ENCODE results near the gene GAS1. TPM values are rescaled to one million over a fixed set of nuclear protein-coding genes. Genes with fewer than 3 reads are reported as not detected.

The GAS1 gene
- polyA plus RNA-seq, 1 donor (not counting 4 experiments of a cell fraction or from before 2014, with no cell fraction given): 0.75 TPM

DNA sequence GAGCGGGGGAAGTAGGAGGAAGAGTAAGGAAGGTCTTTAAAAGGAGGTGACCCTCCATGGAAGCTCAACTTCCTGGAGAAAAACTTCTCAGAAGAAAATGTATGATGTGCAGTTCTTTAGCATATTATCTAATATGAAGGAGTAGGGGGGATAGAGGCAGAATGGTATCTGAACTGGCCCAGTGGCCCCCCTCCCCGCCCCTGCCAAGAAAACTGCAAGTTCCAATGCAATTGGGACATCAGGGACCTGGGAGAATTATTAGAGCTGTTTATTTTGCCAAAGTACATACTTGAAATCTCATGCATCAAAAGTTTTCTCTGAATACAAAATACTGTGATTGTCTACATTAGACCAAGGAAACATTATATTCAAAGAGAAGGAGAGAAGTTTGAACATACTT is 40.6 kb upstream of the GAS1 start:
- dilution Hi-C loops (cut with MboI; ENCODE audit: extremely low pct_ligation_motif_present, low sequenced_read_pairs): no loop called here

DNA sequence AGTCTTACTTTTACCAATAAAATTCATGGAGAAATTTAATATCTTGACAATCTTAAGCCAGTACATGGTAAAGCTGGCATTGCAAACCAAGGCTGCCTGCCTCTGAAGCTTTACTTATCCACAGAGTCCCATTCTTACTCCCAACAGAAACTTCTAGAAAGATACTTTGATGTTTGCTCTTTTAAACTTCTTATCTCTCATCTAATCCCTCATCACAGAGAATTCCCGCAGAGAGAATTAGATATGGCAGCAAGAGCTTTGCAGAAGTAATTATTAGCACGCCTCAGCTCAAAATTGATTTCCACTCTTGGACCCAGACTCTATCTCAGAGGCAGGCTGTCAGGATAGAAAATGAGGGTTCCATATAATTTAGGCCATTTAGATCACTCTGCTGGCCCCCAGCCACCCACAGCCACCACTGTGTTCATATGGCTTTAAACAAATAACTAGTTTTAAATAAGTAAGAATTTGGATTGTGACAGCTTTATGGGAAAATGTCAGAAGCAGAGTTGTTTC is 37.9 kb upstream of the GAS1 start:
- TF ChIP-seq EZH2 (IDR thresholded peaks at IDR 0.05; ENCODE audit: low read length): no peak
- TF ChIP-seq, protein P1, sequence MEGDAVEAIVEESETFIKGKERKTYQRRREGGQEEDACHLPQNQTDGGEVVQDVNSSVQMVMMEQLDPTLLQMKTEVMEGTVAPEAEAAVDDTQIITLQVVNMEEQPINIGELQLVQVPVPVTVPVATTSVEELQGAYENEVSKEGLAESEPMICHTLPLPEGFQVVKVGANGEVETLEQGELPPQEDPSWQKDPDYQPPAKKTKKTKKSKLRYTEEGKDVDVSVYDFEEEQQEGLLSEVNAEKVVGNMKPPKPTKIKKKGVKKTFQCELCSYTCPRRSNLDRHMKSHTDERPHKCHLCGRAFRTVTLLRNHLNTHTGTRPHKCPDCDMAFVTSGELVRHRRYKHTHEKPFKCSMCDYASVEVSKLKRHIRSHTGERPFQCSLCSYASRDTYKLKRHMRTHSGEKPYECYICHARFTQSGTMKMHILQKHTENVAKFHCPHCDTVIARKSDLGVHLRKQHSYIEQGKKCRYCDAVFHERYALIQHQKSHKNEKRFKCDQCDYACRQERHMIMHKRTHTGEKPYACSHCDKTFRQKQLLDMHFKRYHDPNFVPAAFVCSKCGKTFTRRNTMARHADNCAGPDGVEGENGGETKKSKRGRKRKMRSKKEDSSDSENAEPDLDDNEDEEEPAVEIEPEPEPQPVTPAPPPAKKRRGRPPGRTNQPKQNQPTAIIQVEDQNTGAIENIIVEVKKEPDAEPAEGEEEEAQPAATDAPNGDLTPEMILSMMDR (optimal IDR thresholded peaks at IDR 0.05 in 1 of 3, IDR thresholded peaks at IDR 0.05 in 1 of 3, conservative IDR thresholded peaks at IDR 0.05 in 1 of 3; ENCODE audit: extremely low read depth in 1 of 3, insufficient read depth in 2 of 3, low read length in 3 of 3): no peak
- no peak overlapping the region for H3K9ac ChIP-seq (ENCODE audit: control insufficient read depth, extremely low read depth, insufficient read depth, low read length)
- dilution Hi-C loops (cut with MboI; ENCODE audit: extremely low pct_ligation_motif_present, low sequenced_read_pairs): no loop called here
- no peak for DNase-seq (ENCODE audit: low read depth, low spot score)
- H4K20me1 ChIP-seq (ENCODE audit: control insufficient read depth, extremely low read depth, insufficient read depth, low read length): no peaks in the 10 kb centered on the region
- no peak overlapping the region for H3K4me2 ChIP-seq (ENCODE audit: control insufficient read depth, extremely low read depth, insufficient read depth, low read depth, low read length)
- no peak for FAIRE-seq
- H3K79me2 ChIP-seq (ENCODE audit: control insufficient read depth, insufficient read depth, low read length): no peaks in the 10 kb centered on the region
- H3K9me3 ChIP-seq (ENCODE audit: control insufficient read depth, low read depth, low read length): no peaks in the 10 kb centered on the region
- H2AFZ ChIP-seq (ENCODE audit: control insufficient read depth, low read length): no peak overlapping the region
- H3K27ac ChIP-seq (ENCODE audit: control insufficient read depth, insufficient read depth, low read length): no peak overlapping the region
- H3K9me1 ChIP-seq (ENCODE audit: control insufficient read depth, extremely low read depth, insufficient read depth, low read length): no peaks in the 10 kb centered on the region
- H3K36me3 ChIP-seq (ENCODE audit: control insufficient read depth in 2 of 2, extremely low read depth in 1 of 2, insufficient read depth in 2 of 2, low read length in 2 of 2): no peaks in the 10 kb centered on the region
- no peaks in the 10 kb centered on the region for H3K27me3 ChIP-seq (ENCODE audit: control insufficient read depth, extremely low read depth, insufficient read depth, low read length)
- H3K4me1 ChIP-seq (ENCODE audit: control insufficient read depth, extremely low read depth, insufficient read depth, low read length): peaks cover 29% of the 10 kb centered on the region
- H3K4me3 ChIP-seq (ENCODE audit: control insufficient read depth in 2 of 3, extremely low read depth in 1 of 3, insufficient read depth in 2 of 3, low read depth in 1 of 3, low read length in 3 of 3): no peak overlapping the region

More for the DNA sequence above, 40.6 kb upstream of the GAS1 start:
- Histone ChIP-seq H3K4me3 (ENCODE audit: control insufficient read depth in 2 of 3, extremely low read depth in 1 of 3, insufficient read depth in 2 of 3, low read depth in 1 of 3, low read length in 3 of 3) (no peak overlapping the region), H3K4me2 (ENCODE audit: control insufficient read depth, extremely low read depth, insufficient read depth, low read depth, low read length) (no peak overlapping the region), H3K9me3 (ENCODE audit: control insufficient read depth, low read depth, low read length) (no peaks in the 10 kb centered on the region), H3K27me3 (ENCODE audit: control insufficient read depth, extremely low read depth, insufficient read depth, low read length) (no peaks in the 10 kb centered on the region), H3K4me1 (ENCODE audit: control insufficient read depth, extremely low read depth, insufficient read depth, low read length) (peaks cover 15% of the 10 kb centered on the region), H3K36me3 (ENCODE audit: control insufficient read depth in 2 of 2, extremely low read depth in 1 of 2, insufficient read depth in 2 of 2, low read length in 2 of 2) (no peaks in the 10 kb centered on the region), H2AFZ (ENCODE audit: control insufficient read depth, low read length) (no peak overlapping the region), H3K9ac (ENCODE audit: control insufficient read depth, extremely low read depth, insufficient read depth, low read length) (no peak overlapping the region), H3K27ac (ENCODE audit: control insufficient read depth, insufficient read depth, low read length) (no peak overlapping the region), H4K20me1 (ENCODE audit: control insufficient read depth, extremely low read depth, insufficient read depth, low read length) (no peaks in the 10 kb centered on the region), H3K9me1 (ENCODE audit: control insufficient read depth, extremely low read depth, insufficient read depth, low read length) (no peaks in the 10 kb centered on the region), H3K79me2 (ENCODE audit: control insufficient read depth, insufficient read depth, low read length) (no peaks in the 10 kb centered on the region)
- no peak for TF ChIP-seq EZH2 (IDR thresholded peaks at IDR 0.05; ENCODE audit: low read length)
- TF ChIP-seq, protein P1 (optimal IDR thresholded peaks at IDR 0.05 in 1 of 3, IDR thresholded peaks at IDR 0.05 in 1 of 3, conservative IDR thresholded peaks at IDR 0.05 in 1 of 3; ENCODE audit: extremely low read depth in 1 of 3, insufficient read depth in 2 of 3, low read length in 3 of 3): no peak
- FAIRE-seq (no peak), DNase-seq (ENCODE audit: low read depth, low spot score) (no peak)
